ENCODE results near the gene ZNF827.

DNA sequence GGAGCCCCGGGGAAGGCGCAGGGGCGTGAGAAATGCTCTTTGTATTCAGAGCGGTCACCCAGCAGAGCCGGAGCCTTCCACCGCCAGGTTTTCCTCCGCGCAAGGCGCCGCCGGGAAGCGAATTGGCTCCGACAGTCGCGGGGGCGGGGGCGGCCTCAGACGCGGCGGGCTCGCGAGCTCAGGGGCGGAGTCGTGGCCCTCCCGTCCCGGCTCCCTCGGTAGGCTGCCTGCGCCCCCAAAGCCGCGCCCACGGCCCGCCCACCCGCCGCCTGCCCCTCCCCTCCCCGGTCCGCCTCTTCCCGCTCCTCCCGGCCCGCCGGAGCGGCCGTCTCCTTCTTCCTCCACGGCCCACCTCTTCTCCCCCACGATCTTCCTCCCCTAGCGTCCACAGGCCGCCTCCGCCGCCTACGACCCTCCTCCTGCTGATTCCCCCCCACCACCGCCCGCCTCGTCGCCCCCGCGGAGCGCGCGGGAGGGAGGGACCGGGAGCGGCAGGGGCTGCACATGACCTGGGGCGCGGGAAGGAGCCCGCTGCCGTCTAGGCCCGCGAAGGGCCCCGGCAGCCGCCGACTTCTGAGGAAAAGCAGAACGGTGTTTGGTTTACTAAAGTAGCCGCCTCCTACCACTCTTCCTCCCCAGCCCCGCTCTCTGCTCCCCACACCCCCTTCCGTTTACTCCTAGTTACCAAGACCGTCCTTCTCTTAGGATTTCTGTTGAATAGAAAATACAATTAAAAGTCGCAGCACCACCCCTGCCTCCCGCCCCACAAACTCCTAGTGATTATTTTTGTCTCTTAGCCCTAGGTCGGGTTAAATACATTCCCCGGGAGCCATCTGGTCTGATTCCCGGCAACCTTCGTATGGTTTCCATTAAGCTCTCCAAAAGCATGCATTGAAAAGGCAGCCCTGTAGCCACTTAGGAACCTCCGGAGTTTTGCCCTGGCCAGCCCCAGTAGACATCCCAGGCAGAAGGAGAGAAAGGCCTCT lies 205.4 kb downstream of the ZNF827 start:
- TF ChIP-seq EP300 (IDR thresholded peaks at IDR 0.05; ENCODE audit: borderline replicate concordance), result no peak
- TF ChIP-seq REST (IDR thresholded peaks at IDR 0.05; ENCODE audit: low read depth), result no peak
- TF ChIP-seq TAF1 (IDR thresholded peaks at IDR 0.05; ENCODE audit: low read depth), result peak; percentile 75; the same call in 1 of the 2 replicates
- TF ChIP-seq CEBPB (IDR thresholded peaks at IDR 0.05), result no peak
- TF ChIP-seq CREB1 (IDR thresholded peaks at IDR 0.05; ENCODE audit: low read depth), result no peak
- no peak for TF ChIP-seq RAD21 (IDR thresholded peaks at IDR 0.05; ENCODE audit: low read depth)
- TF ChIP-seq MAX (IDR thresholded peaks at IDR 0.05), result peak; percentile 92
- TF ChIP-seq, protein P1, sequence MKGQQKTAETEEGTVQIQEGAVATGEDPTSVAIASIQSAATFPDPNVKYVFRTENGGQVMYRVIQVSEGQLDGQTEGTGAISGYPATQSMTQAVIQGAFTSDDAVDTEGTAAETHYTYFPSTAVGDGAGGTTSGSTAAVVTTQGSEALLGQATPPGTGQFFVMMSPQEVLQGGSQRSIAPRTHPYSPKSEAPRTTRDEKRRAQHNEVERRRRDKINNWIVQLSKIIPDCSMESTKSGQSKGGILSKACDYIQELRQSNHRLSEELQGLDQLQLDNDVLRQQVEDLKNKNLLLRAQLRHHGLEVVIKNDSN (IDR thresholded peaks at IDR 0.05), result peak; percentile 77
- no peak for TF ChIP-seq FOXM1 (IDR thresholded peaks at IDR 0.05; ENCODE audit: borderline replicate concordance, low read depth)
- TF ChIP-seq TCF12 (IDR thresholded peaks at IDR 0.05; ENCODE audit: low read depth), result peak; percentile 19; the same call in 1 of the 2 replicates
- TF ChIP-seq EGR1 (IDR thresholded peaks at IDR 0.05), result peak; percentile 82
- 0 out of 2 replicates have a peak, but pooled peaks have one; percentile 8 for TF ChIP-seq YY1 (IDR thresholded peaks at IDR 0.05; ENCODE audit: low read depth)
- peak; percentile 42; the same call in 1 of the 2 replicates for TF ChIP-seq NFIC (IDR thresholded peaks at IDR 0.05)
- no peak for TF ChIP-seq TEAD4 (IDR thresholded peaks at IDR 0.05)
